Spleen (tissue), 11 donors: ENCODE measurements around the gene FAM156B. TPM values are rescaled to one million over a fixed set of nuclear protein-coding genes. Genes with fewer than 3 reads are reported as not detected.
"Not testable (repeated sequence)": the region's sequence is repeated elsewhere in the genome, so short reads cannot be mapped to it uniquely, and the experiment has no call there.

Experiments
- DNase-seq: peaks from one replicate; pipeline ENCODE4 v3.0.0-alpha.2; 2020
- H3K27ac ChIP-seq, 8 donors: fragments of 200-600 bp; sonication (generic) in 7 of 8; 1 replicate in 4 of 8; 2 replicates in 4 of 8; pipeline versions ENCODE4 v1.5.0 to v1.8.0; 2016 to 2021; ENCODE audit warnings: inconsistent platforms in 4 of 8, mild to moderate bottlenecking in 4 of 8, moderate library complexity in 1 of 8
- H3K27me3 ChIP-seq, 7 donors: fragments of 200-600 bp; sonication (generic) in 6 of 7; replicated peaks in 1 of 7; 1 replicate in 4 of 7; 2 replicates in 3 of 7; pipeline versions ENCODE4 v1.5.0 to v1.8.0; 2016 to 2021; ENCODE audit warnings: inconsistent platforms in 3 of 7, mild to moderate bottlenecking in 1 of 7
- H3K36me3 ChIP-seq, 6 donors: fragments of 200-600 bp; sonication (generic) in 5 of 6; 1 replicate in 4 of 6; 2 replicates in 2 of 6; pipeline versions ENCODE4 v1.5.0 to v1.8.0; 2016 to 2021; ENCODE audit warnings: inconsistent platforms in 2 of 6
- H3K4me1 ChIP-seq, 6 donors: fragments of 200-600 bp; sonication (generic) in 5 of 6; 1 replicate in 3 of 6; 2 replicates in 3 of 6; pipeline versions ENCODE4 v1.5.0 to v1.8.0; 2016 to 2021; ENCODE audit warnings: inconsistent platforms in 3 of 6
- H3K4me3 ChIP-seq, 8 donors: fragments of 200-600 bp; sonication (generic) in 7 of 8; 1 replicate in 4 of 8; 2 replicates in 4 of 8; pipeline versions ENCODE4 v1.5.0 to v1.8.0; 2016 to 2021; ENCODE audit warnings: inconsistent platforms in 4 of 8, mild to moderate bottlenecking in 4 of 8, moderate library complexity in 2 of 8
- H3K9me3 ChIP-seq, 8 donors: fragments of 200-600 bp; sonication (generic) in 7 of 8; 1 replicate in 4 of 8; 2 replicates in 4 of 8; pipeline versions ENCODE4 v1.5.0 to v1.8.0; 2016 to 2021; ENCODE audit warnings: inconsistent platforms in 4 of 8
- POLR2A ChIP-seq, 3 donors: fragments of 450-650 bp; IDR thresholded peaks; one replicate each; pipeline ENCODE4 v1.5.1; 2017; ENCODE audit warnings: antibody characterized with exemption in 3 of 3, mild to moderate bottlenecking in 1 of 3
- POLR2AphosphoS5 ChIP-seq, 3 donors: sonication (generic); formaldehyde crosslinking; IDR thresholded peaks; one replicate each; pipeline ENCODE4 v1.5.1; 2017; ENCODE audit warnings: antibody characterized with exemption in 3 of 3
- WGBS, 5 donors: extraction: QIAGEN DNeasy Blood & Tissue Kit in 3 of 5; methylation state at CpG; one replicate each; pipeline versions ENCODE4 v1.1.5 to v1.1.7; 2013 to 2018; 5-methylcytosine and 5-hydroxymethylcytosine counted together
- intact Hi-C: fragments of 100-400 bp; cut with DNase I; formaldehyde crosslinking; loops from one replicate; pipeline ENCODE4 v1.15.0; 2023; ENCODE audit warnings: low total_unique reads
- polyA plus RNA-seq, 3 donors: library from polyadenylated mRNA; stranded (reverse); fragments of 200-250 nt; gene quantifications; one replicate each; pipeline ENCODE4 v1.2.1, GENCODE V29; 2013
- total RNA-seq, 7 donors: library from RNA; depleted of rRNA in 3 of 7; stranded (reverse); fragments of >200 nt in 3 of 7; fragmentation: NEBNext Ultra II Directional in 4 of 7; extraction: Animal tissue kit (Norgen Biotek cat#: 25700) in 4 of 7; gene quantifications; one replicate each; pipeline versions ENCODE4 v1.1.0 to v1.2.1, GENCODE V29; 2016 to 2021
- TF ChIP-seq, protein P1 (sequence below), 11 experiments: fragments of 200-600 bp in 7 of 11; fragments of 450-650 bp in 4 of 11; sonication (generic) in 4 of 11; IDR thresholded peaks in 8 of 11; conservative IDR thresholded peaks in 3 of 11; 1 replicate in 7 of 11; 2 replicates in 4 of 11; pipeline versions ENCODE4 v1.4.0 to v1.8.0; 2016 to 2021; ENCODE audit warnings: antibody characterized with exemption in 11 of 11, inconsistent platforms in 4 of 11, mild to moderate bottlenecking in 1 of 11
- donor health status: healthy with polysubstance abuse.
- donor health status: DM: no; HTN: no; CAD: no; lungs with moderate emphysema.
- donor health status: DM: no; HTN: no; CAD: no.
- donor health status: Bipolar disorder and iron deficiency.
- donor health status: healthy.
- donor health status: DM: no; HTN: no; CAD: no.
- donor health status: DM: yes; HTN: yes; CAD: no.

Gene FAM156B
- total and polyA plus RNA-seq, 10 donors, result 9.5 to 90.8 (median 25.5) TPM

DNA sequence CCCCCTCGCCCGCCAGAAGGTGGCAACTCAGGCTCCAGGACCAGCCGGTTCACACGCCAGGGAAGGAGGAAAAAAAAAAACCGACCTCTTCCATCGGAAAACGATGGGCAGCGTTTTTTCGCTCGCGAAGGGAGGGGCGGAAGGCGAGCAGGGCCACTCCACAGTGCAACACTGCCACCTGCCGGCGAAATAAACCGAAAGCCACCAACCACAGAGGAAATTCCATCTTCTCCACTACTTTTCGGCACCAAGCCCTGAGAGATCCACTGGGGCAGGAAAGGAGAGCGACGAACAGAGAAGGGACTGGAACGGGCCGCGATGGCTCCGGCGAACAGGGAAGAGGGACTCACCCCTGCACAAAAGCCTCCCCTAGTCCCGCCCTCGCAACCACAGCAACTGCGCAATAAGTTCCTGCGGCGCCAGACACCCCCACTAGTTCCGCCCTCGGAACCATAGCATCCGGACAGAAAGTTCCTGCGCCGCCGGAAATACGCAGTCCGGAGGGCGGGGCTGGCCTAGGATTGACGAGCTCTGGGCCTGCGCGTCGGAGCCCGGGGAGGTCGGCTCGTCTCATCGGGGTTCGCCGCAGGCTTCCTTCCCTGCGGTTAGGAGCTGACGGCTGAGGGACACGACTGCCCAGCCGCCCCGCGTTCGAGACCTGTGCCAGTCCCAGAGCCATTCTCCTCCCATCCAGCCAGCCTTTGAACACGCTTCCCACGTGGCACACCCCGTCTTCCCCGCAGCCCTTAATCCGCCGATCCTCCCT, 37.8 kb downstream of the FAM156B start:
- intact Hi-C loops, result no loop called here
- 0 to 1% (median 0%) methylated on average over 33 to 61 of the region's 61 CpGs for WGBS, 5 donors
- peak overlapping the region; percentile 90 to 98 (median 94) for H3K27ac ChIP-seq
- H3K36me3 ChIP-seq, result no peaks in the 10 kb centered on the region
- H3K4me1 ChIP-seq, result peaks cover 0 to 10% (median 6%) of the 10 kb centered on the region in 6 donors
- no peaks in the 10 kb centered on the region for H3K27me3 ChIP-seq
- peak overlapping the region; percentile 34 to 77 (median 52) for H3K4me3 ChIP-seq
- DNase-seq, result peak; percentile 98
- peak in 2 of 3 donors; percentile 40 to 46 for TF ChIP-seq POLR2A (IDR thresholded peaks at IDR 0.05)
- TF ChIP-seq POLR2AphosphoS5 (IDR thresholded peaks at IDR 0.05), result peak; percentile 87 to 95 (median 93)
- TF ChIP-seq, protein P1, sequence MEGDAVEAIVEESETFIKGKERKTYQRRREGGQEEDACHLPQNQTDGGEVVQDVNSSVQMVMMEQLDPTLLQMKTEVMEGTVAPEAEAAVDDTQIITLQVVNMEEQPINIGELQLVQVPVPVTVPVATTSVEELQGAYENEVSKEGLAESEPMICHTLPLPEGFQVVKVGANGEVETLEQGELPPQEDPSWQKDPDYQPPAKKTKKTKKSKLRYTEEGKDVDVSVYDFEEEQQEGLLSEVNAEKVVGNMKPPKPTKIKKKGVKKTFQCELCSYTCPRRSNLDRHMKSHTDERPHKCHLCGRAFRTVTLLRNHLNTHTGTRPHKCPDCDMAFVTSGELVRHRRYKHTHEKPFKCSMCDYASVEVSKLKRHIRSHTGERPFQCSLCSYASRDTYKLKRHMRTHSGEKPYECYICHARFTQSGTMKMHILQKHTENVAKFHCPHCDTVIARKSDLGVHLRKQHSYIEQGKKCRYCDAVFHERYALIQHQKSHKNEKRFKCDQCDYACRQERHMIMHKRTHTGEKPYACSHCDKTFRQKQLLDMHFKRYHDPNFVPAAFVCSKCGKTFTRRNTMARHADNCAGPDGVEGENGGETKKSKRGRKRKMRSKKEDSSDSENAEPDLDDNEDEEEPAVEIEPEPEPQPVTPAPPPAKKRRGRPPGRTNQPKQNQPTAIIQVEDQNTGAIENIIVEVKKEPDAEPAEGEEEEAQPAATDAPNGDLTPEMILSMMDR (IDR thresholded peaks at IDR 0.05 in 8 of 11, conservative IDR thresholded peaks at IDR 0.05 in 3 of 11), result peak; percentile 80 to 100 (median 94)
- peaks cover 0 to 3% (median 0%) of the 10 kb centered on the region in 8 donors for H3K9me3 ChIP-seq

DNA sequence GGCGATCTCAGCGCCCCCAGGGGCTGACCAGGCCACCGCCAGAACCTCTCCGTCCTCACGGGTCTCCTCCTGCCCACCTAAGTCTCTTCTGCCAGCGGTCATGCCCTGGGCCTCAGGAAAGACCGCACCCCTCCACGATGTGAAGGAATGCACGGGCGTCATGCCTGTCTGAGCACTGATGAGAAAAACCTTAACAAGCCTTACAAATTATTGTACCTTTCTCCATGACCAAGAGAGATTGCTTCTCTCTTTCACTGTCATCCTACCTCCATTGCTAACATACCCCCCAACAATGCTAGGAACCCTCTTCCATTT, 38.3 kb downstream of the FAM156B start:
- H3K27me3 ChIP-seq, H3K4me1 ChIP-seq, H3K36me3 ChIP-seq, intact Hi-C loops, DNase-seq, H3K9me3 ChIP-seq: not testable (repeated sequence)
- WGBS, 5 donors, result 1 to 6% (median 5%) methylated on average over 4 to 10 of the region's 10 CpGs
- Histone ChIP-seq H3K27ac (peak overlapping the region; percentile 90 to 98 (median 94)), H3K4me3 (peak overlapping the region; percentile 34 to 77 (median 52))

DNA sequence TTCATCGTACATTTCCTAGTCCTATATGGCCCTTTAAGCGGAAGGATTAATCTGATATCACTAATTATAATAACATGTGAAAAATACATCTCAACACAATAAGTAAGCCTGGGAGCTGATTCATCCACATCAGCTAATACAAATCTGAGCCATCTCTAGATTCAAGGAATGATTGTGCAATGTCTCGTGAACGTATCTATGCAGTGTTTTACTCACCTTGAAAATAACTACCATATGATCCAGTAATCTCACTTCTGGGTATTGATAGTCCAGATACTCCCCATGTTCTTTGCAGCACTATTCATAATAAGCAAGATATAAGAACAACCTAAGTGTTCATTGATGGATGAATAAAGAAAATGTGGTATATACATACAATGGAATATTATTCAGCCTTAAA, 43.6 kb downstream of the FAM156B start:
- intact Hi-C loops, result not testable (repeated sequence)

DNA sequence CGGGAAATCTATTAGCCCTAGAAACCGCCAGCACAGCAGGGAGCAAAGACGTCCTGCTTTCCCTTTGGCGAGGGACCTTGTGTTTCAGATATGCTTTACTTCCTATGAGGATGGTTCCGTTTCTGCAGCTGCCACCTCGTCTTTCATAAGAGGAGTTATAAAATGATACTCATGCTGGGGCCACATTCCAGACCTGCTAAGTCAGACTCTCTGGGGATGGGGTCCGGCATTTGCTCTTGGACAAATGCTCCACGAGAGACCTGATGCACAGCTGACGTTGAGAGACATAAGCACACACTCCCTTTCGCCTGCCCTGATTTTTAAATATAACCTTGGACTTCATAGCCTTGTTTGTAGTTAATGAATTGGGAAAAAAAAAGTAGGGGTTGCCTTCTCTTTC, 44.6 kb downstream of the FAM156B start:
- H3K4me3 ChIP-seq, H3K36me3 ChIP-seq, H3K27me3 ChIP-seq, DNase-seq, intact Hi-C loops, H3K27ac ChIP-seq, H3K4me1 ChIP-seq, H3K9me3 ChIP-seq: not testable (repeated sequence)
- WGBS, 5 donors, result no CpG with 5 or more reads among the region's 10 CpGs

More for the DNA sequence above, 43.6 kb downstream of the FAM156B start:
- H3K9me3 ChIP-seq, H3K27ac ChIP-seq, H3K4me1 ChIP-seq, H3K36me3 ChIP-seq, DNase-seq, H3K4me3 ChIP-seq, H3K27me3 ChIP-seq: not testable (repeated sequence)
- WGBS, 5 donors, result no CpG with 5 or more reads among the region's 4 CpGs

DNA sequence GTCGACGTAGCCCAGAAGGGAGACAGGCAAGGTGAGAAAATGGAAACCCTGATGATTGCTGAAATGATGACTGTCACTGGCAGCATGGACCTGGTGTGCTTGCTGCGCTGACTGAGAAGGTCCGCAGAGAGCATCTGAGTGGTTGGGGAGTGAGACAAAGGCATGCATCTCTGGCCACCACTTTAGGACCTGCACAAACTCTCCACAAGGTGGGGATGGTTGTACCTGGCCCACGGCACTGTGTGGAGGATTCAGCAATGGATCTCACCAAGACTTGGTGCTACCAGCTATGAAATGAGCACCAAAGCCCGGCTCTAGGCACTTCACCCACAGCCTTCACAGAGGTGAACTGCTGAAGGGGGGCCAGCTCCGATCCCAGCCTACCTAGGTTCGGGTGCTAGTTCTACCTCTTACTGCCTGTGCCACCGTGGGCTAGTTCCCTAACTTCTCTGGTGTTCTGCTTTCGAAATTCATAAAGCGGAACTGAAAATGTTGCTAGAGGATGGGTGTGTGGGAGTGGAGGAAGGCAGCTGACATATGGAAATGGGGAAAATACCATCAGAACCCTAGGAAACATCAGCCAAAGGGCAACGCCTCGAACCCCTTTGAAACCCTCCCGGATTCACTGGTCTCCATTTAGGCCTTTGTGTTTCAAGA, 48.8 kb downstream of the FAM156B start:
- H3K4me1 ChIP-seq, H3K27ac ChIP-seq, H3K4me3 ChIP-seq, intact Hi-C loops, H3K36me3 ChIP-seq, DNase-seq, H3K27me3 ChIP-seq, H3K9me3 ChIP-seq: not testable (repeated sequence)
- WGBS, 5 donors, result no CpG with 5 or more reads among the region's 14 CpGs

DNA sequence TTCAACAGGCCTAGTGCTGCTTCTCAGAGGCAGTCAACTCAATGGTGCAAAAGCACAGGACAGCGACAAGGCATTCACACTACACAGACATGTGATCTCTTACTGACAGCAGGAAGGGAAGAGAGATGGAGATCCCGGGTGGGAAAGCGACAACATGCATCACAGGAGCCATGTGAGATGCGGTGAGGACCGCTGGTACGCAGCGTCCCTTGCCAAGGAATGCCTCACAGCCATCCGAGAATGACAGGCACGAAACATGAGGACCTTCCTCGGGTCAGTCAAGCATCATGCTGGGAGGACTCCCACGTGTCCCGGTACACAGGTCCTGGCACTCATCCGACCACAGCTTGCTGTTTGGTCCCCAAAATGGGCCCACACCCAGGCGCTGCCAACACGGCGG, 50.4 kb downstream of the FAM156B start:
- intact Hi-C loops, H3K27me3 ChIP-seq, H3K36me3 ChIP-seq, H3K4me1 ChIP-seq, H3K9me3 ChIP-seq, H3K27ac ChIP-seq, DNase-seq, H3K4me3 ChIP-seq: not testable (repeated sequence)
- WGBS, 5 donors, result no CpG with 5 or more reads among the region's 16 CpGs

DNA sequence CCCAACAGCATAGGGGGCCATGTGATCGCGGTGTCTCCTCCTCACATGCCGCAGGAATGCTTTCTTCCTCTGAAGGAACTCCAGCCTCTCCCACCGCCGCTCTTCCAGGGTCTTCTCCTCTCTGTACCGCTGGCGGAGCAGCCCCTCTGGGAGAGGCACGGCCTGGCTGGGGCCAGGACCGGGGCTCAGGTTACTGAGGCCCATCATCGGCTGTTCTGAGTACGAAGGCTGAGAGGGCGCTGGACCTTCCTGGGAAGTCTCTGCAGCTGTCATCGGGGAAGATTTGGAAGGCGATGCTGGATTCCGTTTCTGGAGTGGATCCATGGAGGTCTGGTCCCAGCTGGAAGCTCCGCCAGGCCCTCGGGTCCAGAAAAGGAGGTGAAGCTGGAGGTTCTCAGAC, 51.1 kb downstream of the FAM156B start:
- H3K27ac ChIP-seq, H3K36me3 ChIP-seq, intact Hi-C loops, H3K9me3 ChIP-seq, H3K4me3 ChIP-seq, DNase-seq, H3K4me1 ChIP-seq, H3K27me3 ChIP-seq: not testable (repeated sequence)
- no CpG with 5 or more reads among the region's 17 CpGs for WGBS, 5 donors

DNA sequence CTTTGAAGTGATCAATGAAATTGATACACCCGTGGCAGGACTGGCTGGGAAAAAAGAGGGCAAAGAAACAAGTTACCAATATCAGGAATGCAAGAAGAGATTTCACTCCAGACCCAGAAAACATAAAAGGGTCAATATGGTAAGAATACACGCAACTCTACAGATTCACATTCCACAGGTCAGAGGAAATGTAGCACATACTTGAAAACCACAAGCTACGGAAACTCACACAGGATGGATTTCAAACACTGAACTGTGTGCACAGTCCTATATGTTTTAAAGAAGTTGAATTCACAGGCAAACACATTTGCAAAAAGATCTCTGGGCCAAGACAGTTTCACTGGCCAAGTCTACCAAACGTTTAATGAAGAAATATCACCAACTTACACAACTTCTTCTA, 52.2 kb downstream of the FAM156B start:
- H3K36me3 ChIP-seq, H3K27me3 ChIP-seq, H3K4me3 ChIP-seq, H3K27ac ChIP-seq, intact Hi-C loops, H3K9me3 ChIP-seq, DNase-seq, H3K4me1 ChIP-seq: not testable (repeated sequence)
- WGBS, 5 donors, result no CpG with 5 or more reads among the region's 4 CpGs

DNA sequence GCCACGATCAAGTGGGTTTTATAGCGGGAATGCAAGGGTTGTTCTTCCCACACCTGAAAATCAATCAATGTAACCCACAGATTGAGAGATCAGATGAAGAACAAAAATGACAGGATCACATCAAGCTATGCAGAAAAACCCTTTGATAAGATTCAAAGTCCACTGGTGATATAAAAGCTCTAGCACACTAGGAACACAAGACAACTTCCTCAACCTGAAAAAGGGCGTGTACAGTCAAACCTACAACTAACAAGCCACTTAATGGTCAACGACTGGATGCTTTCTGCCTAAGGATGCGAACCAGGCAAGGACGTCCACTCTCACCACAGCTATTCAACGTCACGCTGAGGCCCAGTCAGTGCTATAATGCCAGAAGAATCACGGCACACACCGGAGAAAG, 52.8 kb downstream of the FAM156B start:
- H3K27me3 ChIP-seq, H3K4me1 ChIP-seq, H3K4me3 ChIP-seq, DNase-seq, intact Hi-C loops, H3K27ac ChIP-seq, H3K36me3 ChIP-seq, H3K9me3 ChIP-seq: not testable (repeated sequence)
- no CpG with 5 or more reads among the region's 10 CpGs for WGBS, 5 donors
